ENCODE measurements around the gene P2RY12. TPM values are rescaled to one million over a fixed set of nuclear protein-coding genes. Genes with fewer than 3 reads are reported as not detected.
A peak's percentile ranks its signal among the peaks of the same experiment; 100 is the strongest.

P2RY12 gene
- total and polyA plus RNA-seq, 9 donors: 0.23 to 1.4 (median 0.94) TPM

- 50% methylated on average over 2 of the region's 4 CpGs for WGBS (ENCODE audit: insufficient coverage)
- H3K9me3 ChIP-seq (replicated peaks; ENCODE audit: control insufficient read depth, low read depth, low read length): no peaks in the 10 kb centered on the region
- H3K27ac ChIP-seq (ENCODE audit: low read length): no peak overlapping the region
- no peak for DNase-seq
- H3K27me3 ChIP-seq (ENCODE audit: control insufficient read depth, insufficient read depth, low read length): no peaks in the 10 kb centered on the region
- no peaks in the 10 kb centered on the region for H3K4me1 ChIP-seq (ENCODE audit: control insufficient read depth, insufficient read depth, low read length)
- H3K36me3 ChIP-seq (ENCODE audit: control insufficient read depth, insufficient read depth, low read length): peaks cover 2% of the 10 kb centered on the region
- H3K4me3 ChIP-seq (ENCODE audit: low read length): no peak overlapping the region
Observed at GRCh38 chr3:151379083-151379734, 5.3 kb downstream of the P2RY12 start.

- Histone ChIP-seq H3K4me3 (ENCODE audit: low read length) (no peak overlapping the region), H3K27me3 (ENCODE audit: control insufficient read depth, insufficient read depth, low read length) (no peaks in the 10 kb centered on the region), H3K9me3 (replicated peaks; ENCODE audit: control insufficient read depth, low read depth, low read length) (no peaks in the 10 kb centered on the region), H3K36me3 (ENCODE audit: control insufficient read depth, insufficient read depth, low read length) (peaks cover 2% of the 10 kb centered on the region), H3K4me1 (ENCODE audit: control insufficient read depth, insufficient read depth, low read length) (no peaks in the 10 kb centered on the region), H3K27ac (ENCODE audit: low read length) (no peak overlapping the region)
- DNase-seq: no peak
- whole genome bisulfite sequencing (ENCODE audit: insufficient coverage): 57% methylated on average over 8 of the region's 8 CpGs
Observed at GRCh38 chr3:151377768-151378385, 6.7 kb downstream of the P2RY12 start.

- Histone ChIP-seq H3K9me3 (replicated peaks; ENCODE audit: control insufficient read depth, low read depth, low read length) (no peaks in the 10 kb centered on the region), H3K36me3 (ENCODE audit: control insufficient read depth, insufficient read depth, low read length) (no peaks in the 10 kb centered on the region), H3K4me1 (ENCODE audit: control insufficient read depth, insufficient read depth, low read length) (no peaks in the 10 kb centered on the region), H3K27ac (ENCODE audit: low read length) (no peak overlapping the region), H3K27me3 (ENCODE audit: control insufficient read depth, insufficient read depth, low read length) (no peaks in the 10 kb centered on the region), H3K4me3 (ENCODE audit: low read length) (no peak overlapping the region)
- DNase-seq: peak; percentile 39
- WGBS (ENCODE audit: insufficient coverage): 100% methylated on average over 1 of the region's 4 CpGs
Observed at GRCh38 chr3:151372063-151372820, 12.3 kb downstream of the P2RY12 start.

- no peak overlapping the region for H3K4me3 ChIP-seq (ENCODE audit: low read length)
- no peak for DNase-seq
- no peaks in the 10 kb centered on the region for H3K9me3 ChIP-seq (replicated peaks; ENCODE audit: control insufficient read depth, low read depth, low read length)
- no peaks in the 10 kb centered on the region for H3K27me3 ChIP-seq (ENCODE audit: control insufficient read depth, insufficient read depth, low read length)
- H3K36me3 ChIP-seq (ENCODE audit: control insufficient read depth, insufficient read depth, low read length): no peaks in the 10 kb centered on the region
- no peak overlapping the region for H3K27ac ChIP-seq (ENCODE audit: low read length)
- no peaks in the 10 kb centered on the region for H3K4me1 ChIP-seq (ENCODE audit: control insufficient read depth, insufficient read depth, low read length)
Observed at GRCh38 chr3:151371526-151371925, 13.0 kb downstream of the P2RY12 start.

- Histone ChIP-seq H3K4me1 (ENCODE audit: control insufficient read depth, insufficient read depth, low read length) (no peaks in the 10 kb centered on the region), H3K27ac (ENCODE audit: low read length) (no peak overlapping the region), H3K9me3 (replicated peaks; ENCODE audit: control insufficient read depth, low read depth, low read length) (no peaks in the 10 kb centered on the region), H3K27me3 (ENCODE audit: control insufficient read depth, insufficient read depth, low read length) (no peaks in the 10 kb centered on the region), H3K36me3 (ENCODE audit: control insufficient read depth, insufficient read depth, low read length) (no peaks in the 10 kb centered on the region), H3K4me3 (ENCODE audit: low read length) (no peak overlapping the region)
- WGBS (ENCODE audit: insufficient coverage): no CpG with 5 or more reads among the region's 5 CpGs
- no peak for DNase-seq
Observed at GRCh38 chr3:151367448-151367847, 17.1 kb downstream of the P2RY12 start.

GRCh38 chr3:151366993-151367392, 17.6 kb downstream of the P2RY12 start:
- Histone ChIP-seq H3K36me3 (ENCODE audit: control insufficient read depth, insufficient read depth, low read length) (no peaks in the 10 kb centered on the region), H3K4me3 (ENCODE audit: low read length) (no peak overlapping the region), H3K27me3 (ENCODE audit: control insufficient read depth, insufficient read depth, low read length) (no peaks in the 10 kb centered on the region), H3K27ac (ENCODE audit: low read length) (no peak overlapping the region), H3K4me1 (ENCODE audit: control insufficient read depth, insufficient read depth, low read length) (no peaks in the 10 kb centered on the region), H3K9me3 (replicated peaks; ENCODE audit: control insufficient read depth, low read depth, low read length) (no peaks in the 10 kb centered on the region)
- no CpG with 5 or more reads among the region's 3 CpGs for WGBS (ENCODE audit: insufficient coverage)
- DNase-seq: no peak

- no peaks in the 10 kb centered on the region for H3K27me3 ChIP-seq (ENCODE audit: control insufficient read depth, insufficient read depth, low read length)
- WGBS (ENCODE audit: insufficient coverage): no CpG with 5 or more reads among the region's 3 CpGs
- no peak for DNase-seq
- H3K4me3 ChIP-seq (ENCODE audit: low read length): no peak overlapping the region
- no peak overlapping the region for H3K27ac ChIP-seq (ENCODE audit: low read length)
- H3K36me3 ChIP-seq (ENCODE audit: control insufficient read depth, insufficient read depth, low read length): no peaks in the 10 kb centered on the region
- H3K4me1 ChIP-seq (ENCODE audit: control insufficient read depth, insufficient read depth, low read length): no peaks in the 10 kb centered on the region
- H3K9me3 ChIP-seq (replicated peaks; ENCODE audit: control insufficient read depth, low read depth, low read length): no peaks in the 10 kb centered on the region
Observed at GRCh38 chr3:151362751-151363174, 21.8 kb downstream of the P2RY12 start.

GRCh38 chr3:151357463-151357850, 27.1 kb downstream of the P2RY12 start:
- no peaks in the 10 kb centered on the region for H3K4me1 ChIP-seq (ENCODE audit: control insufficient read depth, insufficient read depth, low read length)
- no peaks in the 10 kb centered on the region for H3K36me3 ChIP-seq (ENCODE audit: control insufficient read depth, insufficient read depth, low read length)
- WGBS (ENCODE audit: insufficient coverage): no CpG with 5 or more reads among the region's 2 CpGs
- H3K27me3 ChIP-seq (ENCODE audit: control insufficient read depth, insufficient read depth, low read length): no peaks in the 10 kb centered on the region
- no peak for DNase-seq
- H3K27ac ChIP-seq (ENCODE audit: low read length): no peak overlapping the region
- no peak overlapping the region for H3K4me3 ChIP-seq (ENCODE audit: low read length)
- H3K9me3 ChIP-seq (replicated peaks; ENCODE audit: control insufficient read depth, low read depth, low read length): no peaks in the 10 kb centered on the region

- Histone ChIP-seq H3K9me3 (replicated peaks; ENCODE audit: control insufficient read depth, low read depth, low read length) (no peaks in the 10 kb centered on the region), H3K27me3 (ENCODE audit: control insufficient read depth, insufficient read depth, low read length) (no peaks in the 10 kb centered on the region), H3K36me3 (ENCODE audit: control insufficient read depth, insufficient read depth, low read length) (no peaks in the 10 kb centered on the region), H3K4me1 (ENCODE audit: control insufficient read depth, insufficient read depth, low read length) (no peaks in the 10 kb centered on the region), H3K4me3 (ENCODE audit: low read length) (no peak overlapping the region), H3K27ac (ENCODE audit: low read length) (no peak overlapping the region)
- peak; percentile 11 for DNase-seq
- no CpG with 5 or more reads among the region's 2 CpGs for WGBS (ENCODE audit: insufficient coverage)
Observed at GRCh38 chr3:151356794-151357462, 27.6 kb downstream of the P2RY12 start.

GRCh38 chr3:151351648-151352047, 32.9 kb downstream of the P2RY12 start:
- no peaks in the 10 kb centered on the region for H3K9me3 ChIP-seq (replicated peaks; ENCODE audit: control insufficient read depth, low read depth, low read length)
- no peak for DNase-seq
- H3K4me1 ChIP-seq (ENCODE audit: control insufficient read depth, insufficient read depth, low read length): no peaks in the 10 kb centered on the region
- no peaks in the 10 kb centered on the region for H3K27me3 ChIP-seq (ENCODE audit: control insufficient read depth, insufficient read depth, low read length)
- no peak overlapping the region for H3K4me3 ChIP-seq (ENCODE audit: low read length)
- WGBS (ENCODE audit: insufficient coverage): no CpG with 5 or more reads among the region's 4 CpGs
- no peaks in the 10 kb centered on the region for H3K36me3 ChIP-seq (ENCODE audit: control insufficient read depth, insufficient read depth, low read length)
- H3K27ac ChIP-seq (ENCODE audit: low read length): no peak overlapping the region

Data from muscle of leg (tissue), 11 donors.